ENCODE data around the gene RAMP2.
A peak's percentile ranks its signal among the peaks of the same experiment; 100 is the strongest.

RAMP2 gene

DNA sequence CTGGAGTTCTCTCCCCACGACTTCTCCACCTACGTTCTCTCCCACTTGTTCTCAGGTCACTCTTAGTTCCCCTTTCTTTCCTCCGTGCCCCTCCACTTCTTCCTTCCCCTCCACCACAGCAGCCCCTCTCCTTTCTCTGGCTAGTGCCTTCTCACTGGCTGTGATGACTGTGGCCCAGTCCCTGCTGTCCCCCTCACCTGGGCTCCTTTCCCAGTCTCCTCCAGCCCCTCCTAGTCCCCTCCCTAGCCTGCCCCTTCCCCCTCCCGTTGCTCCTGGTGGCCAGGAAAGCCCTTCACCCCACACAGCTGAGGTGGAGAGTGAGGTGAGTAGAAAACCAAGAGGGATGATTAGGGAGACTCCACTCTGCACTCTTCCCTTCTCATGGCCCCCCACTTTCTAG, 34.0 kb downstream of the RAMP2 start:
- DNase-seq (ENCODE audit: low spot score) = no peak

DNA sequence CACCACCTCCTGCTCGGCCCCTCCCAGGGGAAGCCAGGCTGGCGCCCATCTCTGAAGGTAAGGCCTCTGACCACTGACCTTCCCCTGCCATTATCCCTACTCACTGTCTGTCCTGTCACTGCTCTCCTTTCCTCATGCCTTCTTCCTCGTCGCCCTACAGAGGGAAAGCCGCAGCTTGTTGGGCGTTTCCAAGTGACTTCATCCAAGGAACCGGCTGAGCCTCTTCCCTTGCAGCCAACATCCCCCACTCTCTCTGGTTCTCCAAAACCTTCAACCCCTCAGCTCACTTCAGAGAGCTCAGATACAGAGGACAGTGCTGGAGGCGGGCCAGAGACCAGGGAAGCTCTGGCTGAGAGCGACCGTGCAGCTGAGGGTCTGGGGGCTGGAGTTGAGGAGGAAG, 34.4 kb downstream of the RAMP2 start:
- DNase-seq (ENCODE audit: low spot score) = no peak

DNA sequence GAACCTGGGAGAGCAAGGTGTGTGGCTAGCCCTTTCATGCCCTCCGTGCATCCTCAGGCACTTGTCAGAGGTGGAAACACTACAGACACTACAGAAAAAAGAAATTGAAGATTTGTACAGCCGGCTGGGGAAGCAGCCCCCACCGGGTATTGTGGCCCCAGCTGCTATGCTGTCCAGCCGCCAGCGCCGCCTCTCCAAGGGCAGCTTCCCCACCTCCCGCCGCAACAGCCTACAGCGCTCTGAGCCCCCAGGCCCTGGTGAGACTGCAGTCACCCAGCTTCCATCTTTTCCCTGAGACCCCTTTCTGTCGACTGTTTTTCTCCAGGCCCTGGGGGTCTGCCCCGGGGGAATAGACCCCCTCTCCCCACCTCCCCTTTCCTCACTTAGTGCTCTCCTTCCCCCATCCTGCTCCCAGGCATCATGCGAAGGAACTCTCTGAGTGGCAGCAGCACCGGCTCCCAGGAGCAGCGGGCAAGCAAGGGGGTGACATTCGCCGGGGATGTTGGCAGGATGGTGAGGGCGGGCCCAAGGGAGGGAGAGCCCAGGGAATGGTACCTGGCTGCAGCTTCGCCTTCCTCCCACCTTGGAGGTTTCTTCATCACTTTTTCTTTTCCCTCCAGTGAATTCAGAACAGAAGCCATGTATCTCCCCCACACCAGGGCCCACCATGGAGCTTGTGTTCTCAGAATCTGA, 35.2 kb downstream of the RAMP2 start:
- no peak for DNase-seq (ENCODE audit: low spot score)

DNA sequence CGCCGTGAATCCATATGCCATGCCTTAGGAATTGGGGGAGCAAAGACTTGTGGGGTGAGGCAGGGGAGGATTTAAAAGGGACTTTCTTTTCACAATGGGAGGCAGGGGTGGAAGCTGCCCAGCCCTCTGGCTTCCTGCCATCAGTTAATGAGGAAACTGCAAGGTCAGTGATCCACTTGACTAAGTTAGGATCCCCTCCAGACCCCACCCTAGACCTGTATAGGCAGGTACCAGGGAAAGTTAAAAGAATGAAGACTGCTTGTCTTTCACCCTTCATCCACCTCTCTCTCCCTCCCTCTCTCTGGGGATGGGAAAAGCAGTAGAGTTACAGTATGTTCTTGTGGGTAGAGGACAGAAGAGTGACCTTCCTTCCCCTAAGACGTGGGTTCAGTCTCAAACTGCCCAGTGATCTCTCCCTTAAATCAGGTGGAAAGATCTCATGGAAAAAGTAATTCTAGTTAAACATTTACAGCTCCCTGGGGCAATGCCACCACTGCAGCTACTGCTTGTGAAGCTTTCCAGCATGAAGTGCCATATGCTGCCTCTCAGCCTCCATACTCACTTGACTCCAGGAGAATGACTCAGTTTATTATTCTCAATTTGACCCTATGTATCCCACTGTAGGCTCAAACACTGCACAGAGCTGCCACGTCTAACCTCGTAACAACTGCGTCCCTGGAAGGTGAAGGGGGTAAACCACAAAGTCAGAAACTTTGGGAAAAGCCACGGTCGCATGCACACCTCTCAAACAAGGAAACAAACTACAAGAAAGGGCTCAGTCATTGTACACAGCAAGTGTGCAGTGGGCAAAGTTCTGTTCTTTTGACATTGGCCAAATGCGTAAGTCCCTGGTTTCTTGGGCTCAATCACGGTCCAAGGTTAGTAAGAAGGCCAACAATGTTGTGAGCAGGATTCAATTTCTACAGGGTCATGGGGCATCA, 36.3 kb downstream of the RAMP2 start:
- no peak for DNase-seq (ENCODE audit: low spot score)

DNA sequence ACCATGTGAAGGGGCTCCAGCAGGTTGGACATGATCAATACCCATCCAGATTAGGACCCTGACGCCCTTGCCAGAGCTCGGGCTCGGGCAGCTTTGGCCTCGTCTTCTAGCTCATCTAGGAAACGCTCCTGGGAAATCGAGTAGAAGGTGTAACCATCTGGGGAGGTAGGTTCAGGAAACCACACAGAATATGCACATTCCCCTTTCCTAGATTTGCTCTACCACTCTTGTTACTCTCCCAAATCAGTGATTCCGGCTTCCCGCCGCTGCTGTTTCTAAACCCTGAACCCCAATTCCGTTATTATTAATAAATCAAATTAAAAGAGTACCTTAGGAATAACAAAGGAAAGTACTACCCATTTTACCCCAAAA, 37.0 kb downstream of the RAMP2 start:
- no peak for DNase-seq (ENCODE audit: low spot score)

DNA sequence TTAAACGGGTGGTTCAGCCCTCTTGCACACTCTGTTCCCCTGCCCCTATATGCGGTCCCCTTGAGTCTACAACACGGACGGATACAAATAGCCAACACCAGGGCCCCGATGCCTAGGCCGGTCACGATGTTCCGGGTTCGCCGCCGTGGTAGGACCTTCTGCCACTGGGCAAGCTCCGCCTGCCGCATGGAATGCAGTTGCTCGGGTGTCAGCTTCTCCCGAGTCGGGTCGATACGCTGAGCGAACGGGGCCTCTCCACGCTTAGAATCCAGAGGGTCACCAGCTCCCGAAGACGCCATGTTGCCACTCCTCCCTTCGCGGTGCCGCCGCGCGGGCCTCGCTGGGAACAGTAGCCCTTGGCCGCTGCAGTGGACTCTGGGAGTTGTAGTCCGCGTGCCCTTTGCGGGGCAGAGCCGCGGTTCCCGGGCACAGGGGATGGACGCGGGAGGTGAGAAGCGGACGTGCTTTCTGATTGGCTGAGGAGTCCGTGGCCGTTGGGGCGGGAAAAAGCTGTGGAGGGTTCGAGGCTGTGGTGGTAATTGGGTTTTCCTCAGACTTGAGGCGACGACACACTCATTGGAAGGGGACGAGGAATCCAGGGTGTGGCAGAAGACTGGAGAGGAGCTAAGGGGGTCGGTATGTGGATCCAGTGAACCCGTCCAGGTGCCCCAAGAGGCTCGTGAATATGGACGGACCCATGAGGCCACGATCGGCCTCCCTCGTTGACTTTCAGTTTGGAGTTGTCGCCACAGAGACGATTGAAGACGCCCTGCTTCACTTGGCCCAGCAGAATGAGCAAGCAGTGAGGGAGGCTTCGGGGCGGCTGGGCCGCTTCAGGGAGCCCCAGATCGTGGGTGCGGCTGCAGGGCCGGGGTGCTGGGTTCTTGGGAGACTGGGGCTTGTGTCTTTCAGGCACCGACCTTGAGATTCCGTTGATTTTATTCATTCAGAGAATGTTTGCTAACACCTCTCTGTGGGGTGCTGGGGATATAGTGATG, 37.7 kb downstream of the RAMP2 start, which contains the start of the genes CNTD1 and COA3:
CNTD1 (plus strand) TSS at position 479 of the 998 bp plus-strand sequence; CDS start at position 686, 207 bp downstream.
COA3 (minus strand) TSS at position 322 of the 998 bp plus-strand sequence; CDS start at position 299, 23 bp downstream.
- peak; percentile 95 for DNase-seq (ENCODE audit: low spot score)

DNA sequence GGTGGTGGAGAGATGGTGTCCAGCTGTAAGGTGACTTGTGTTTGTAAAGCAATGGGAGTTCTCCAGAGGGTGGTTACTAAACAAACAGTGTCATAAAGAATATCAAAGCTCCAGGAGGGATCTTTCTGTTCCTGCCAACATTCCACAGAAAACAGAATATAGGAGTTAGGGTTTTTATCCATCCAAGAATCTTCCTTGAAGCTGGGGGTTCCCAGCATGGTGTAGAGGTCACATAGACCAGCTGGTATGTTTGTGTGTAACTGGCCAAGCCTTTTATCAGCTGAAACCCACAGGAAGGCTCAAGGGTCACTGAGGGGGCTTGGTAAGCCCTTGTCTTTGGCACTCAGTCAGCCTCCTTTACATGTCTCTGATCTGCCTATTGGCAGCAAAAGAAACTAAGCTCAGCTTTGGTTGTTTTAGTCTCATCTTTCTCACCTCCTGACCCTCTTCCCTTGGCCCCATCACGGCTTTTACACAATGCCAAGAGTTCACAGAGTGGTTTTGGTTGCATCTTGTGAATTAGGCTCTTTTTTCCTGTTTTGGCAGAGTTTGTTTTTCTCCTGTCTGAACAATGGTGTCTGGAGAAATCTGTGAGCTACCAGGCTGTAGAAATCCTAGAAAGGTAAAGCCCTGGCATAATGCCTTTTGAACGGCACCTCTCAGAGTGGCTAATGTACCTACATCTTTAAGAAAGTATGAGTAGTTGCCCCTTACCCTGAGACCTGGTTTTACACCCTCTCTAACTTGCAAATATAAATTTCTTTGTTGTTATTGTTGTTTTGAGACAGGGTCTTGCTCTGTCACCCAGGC, 42.3 kb downstream of the RAMP2 start:
- no peak for DNase-seq (ENCODE audit: low spot score)

DNA sequence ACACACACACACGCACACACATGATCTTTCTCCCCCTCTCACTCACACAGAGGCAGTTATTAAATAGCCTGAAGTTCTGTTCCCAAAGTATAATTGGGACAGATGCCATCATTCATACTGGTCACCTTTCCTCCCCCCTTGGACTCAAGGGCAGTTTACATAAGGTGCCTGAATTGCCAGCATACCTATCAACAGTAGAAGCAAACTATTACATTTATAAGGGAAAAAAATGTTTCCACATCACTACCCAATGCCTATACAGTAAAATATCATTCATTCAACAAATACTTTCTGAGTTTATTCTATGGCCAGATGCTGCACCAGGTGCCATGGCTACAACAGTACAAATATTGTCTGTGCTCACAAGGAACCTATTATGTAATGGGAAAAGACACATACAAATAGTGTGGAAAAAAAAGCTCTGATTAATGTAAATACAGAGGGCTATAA, 43.9 kb downstream of the RAMP2 start:
- DNase-seq (ENCODE audit: low spot score) = no peak

DNA sequence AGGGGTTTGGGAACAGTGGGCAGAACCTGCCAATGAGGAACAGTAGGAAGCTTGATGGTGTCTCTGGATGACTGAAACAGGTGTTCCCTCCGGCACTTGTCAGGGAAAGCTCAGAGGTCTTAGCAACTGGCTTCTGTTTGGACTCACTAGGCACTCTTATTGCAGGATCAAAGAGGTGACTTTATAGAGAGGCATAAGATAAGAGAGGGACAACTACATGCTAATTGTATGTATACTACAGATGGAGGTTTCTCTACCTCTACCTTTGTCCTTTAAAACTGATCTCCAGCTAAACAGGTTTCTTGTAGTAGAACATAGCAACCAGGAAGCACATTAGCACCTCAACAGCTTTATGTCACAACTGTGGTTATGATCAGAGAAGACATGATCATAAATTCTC, 45.2 kb downstream of the RAMP2 start:
- no peak for DNase-seq (ENCODE audit: low spot score)

DNA sequence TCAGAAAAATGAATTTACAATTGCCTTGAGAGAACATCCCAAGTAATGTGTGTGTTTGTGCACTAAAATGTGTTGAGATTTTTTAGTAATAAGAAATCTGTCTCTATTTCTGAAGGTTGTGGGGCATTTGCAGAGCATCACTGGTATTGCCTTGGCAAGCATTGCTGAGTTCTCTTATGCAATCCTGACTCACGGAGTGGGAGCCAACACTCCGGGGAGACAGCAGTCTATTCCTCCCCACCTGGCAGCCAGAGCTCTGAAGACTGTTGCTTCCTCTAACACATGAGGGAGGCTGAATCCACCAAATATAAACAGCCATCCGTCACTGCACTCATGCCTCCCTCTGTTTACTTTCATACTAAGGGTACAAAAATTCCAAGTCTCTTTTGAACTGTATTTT, 48.2 kb downstream of the RAMP2 start:
- DNase-seq (ENCODE audit: low spot score) = peak; percentile 93
